ENCODE results near the gene EPHA6. TPM values are rescaled to one million over a fixed set of nuclear protein-coding genes. Genes with fewer than 3 reads are reported as not detected.
"Not testable (repeated sequence)": the region's sequence is repeated elsewhere in the genome, so short reads cannot be mapped to it uniquely, and the experiment has no call there.

The EPHA6 gene
- total RNA-seq, 1 donor from 2014 or later: not detected

DNA sequence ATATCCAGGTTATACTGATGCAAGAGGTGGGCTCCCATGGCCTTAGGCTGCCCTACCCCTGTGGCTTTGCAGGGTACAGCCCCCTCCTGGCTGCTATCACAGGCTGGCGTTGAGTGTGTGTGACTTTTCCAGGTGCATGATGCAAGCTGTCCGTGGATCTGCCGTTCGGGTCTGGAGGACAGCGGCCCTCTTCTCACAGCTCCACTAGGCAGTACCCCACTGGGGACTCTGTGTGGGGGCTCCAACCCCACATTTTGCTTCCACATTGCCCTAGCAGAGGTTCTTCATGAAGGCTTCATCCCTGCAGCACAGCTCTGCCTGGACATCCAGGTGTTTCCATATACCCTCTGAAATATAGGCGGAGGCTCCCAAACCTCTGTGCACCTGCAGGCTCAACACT is 610.6 kb downstream of the EPHA6 start:
- no peak for DNase-seq (ENCODE audit: low read depth)

DNA sequence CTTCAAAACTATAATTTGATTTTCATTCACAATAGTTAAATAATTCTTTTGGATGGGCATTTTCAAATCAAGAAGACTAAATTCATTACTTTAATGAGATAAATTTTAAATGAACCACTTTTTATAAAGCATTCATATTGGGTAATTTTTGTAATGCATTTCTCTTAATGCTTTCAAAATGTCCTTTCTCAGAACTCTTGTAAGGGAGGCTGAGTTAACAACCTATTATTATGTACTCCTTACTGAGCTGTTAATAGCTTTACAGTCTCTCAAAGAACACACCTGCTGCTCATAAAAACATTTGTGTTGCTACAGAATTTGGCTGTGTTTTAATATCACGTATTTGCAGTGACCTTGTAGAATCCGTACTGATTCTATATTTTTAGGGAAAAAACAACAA is 616.2 kb downstream of the EPHA6 start:
- no peak for DNase-seq (ENCODE audit: low read depth)

DNA sequence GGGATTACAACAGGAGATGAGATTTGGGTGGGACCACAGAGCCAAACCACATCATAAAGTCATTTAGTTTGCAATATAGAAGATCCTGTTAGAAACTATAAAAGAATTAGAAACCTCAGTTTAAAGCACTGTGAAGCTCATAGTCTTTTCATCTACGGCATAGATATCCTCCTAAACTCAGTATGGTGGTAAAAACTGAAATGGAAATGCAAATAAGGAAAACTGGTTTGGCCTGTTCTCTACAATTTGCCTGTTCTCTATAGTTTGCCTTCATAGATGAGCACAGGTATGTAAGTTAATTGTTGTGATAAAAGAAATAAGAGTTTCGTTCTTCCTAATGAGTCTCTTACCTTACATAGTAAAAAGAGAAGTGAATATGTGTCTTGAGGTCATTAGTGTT is 618.5 kb downstream of the EPHA6 start:
- DNase-seq (ENCODE audit: low read depth): no peak

DNA sequence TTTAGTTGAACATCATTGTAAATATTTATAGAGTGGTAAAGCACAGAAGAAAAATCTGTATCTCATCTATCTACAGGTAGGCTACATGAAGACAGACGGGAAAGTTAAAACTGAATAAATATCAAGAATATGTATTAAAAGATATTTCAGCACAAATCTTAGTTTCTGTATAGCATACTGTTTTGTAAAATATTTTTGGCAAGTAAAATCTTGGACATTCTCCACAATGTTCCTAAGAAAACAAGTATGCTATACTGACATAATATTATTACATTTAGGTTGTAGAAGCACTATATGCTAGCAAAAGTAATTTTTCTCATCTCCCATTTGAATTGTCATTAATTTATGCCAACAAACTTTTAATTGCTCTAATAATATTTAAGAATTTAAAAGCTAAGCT is 623.7 kb downstream of the EPHA6 start:
- DNase-seq (ENCODE audit: low read depth): no peak

DNA sequence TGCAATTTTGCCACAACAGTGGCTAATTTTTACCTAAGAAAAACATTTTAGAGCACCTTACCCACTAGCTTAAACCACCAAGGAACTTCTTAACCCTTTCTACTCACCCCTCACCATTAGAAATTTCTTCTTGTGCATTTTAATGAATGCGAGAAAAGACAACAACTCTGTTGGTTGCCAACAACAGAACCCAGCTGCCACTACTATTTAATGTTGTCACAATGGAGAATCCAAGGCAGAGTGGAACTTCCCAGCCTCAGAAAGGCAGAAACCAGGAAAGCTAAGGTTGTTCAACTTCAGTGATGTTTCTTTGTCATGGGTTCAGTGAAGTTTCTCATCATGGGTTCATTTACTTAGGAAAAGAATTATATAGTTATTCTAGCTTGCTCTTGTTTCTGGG is 625.0 kb downstream of the EPHA6 start:
- DNase-seq (ENCODE audit: low read depth): no peak

DNA sequence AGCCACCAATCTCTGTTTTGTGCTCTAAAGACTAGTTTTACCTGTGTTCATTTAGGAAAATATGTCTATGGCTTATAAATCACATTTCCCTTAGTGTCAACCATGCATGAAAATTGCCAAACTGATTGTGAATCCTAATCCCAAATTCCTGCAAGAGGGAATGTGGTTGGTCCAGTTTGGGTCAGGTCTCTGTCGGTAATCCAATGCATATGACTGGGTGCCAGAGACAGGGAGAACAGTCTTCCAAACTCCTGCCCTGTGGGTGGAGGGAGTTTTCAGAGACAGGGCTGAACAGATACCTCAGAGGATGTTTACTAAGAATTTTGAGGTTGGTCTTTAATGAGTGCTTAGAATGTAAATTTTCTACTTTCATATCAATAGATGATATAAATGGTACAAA is 649.6 kb downstream of the EPHA6 start:
- DNase-seq (ENCODE audit: low read depth): no peak

DNA sequence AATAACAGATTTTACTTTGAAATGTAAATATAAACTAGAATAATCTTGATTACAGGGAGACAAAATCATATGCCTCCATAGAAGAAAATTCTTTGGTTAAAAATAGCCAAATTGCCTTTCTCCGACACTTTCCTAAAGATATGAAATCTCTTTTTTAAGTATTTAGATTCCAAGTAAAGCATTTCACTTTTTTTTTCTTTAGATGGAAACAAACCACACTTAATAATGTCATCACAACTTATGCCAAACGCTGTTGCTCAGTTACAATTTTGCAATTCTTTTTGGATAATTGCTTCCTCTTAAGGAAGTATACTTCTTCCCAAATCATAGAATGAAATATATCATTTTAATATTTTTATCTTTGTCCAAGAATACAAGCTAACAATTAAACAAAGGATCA is 656.1 kb downstream of the EPHA6 start:
- DNase-seq (ENCODE audit: low read depth): no peak

DNA sequence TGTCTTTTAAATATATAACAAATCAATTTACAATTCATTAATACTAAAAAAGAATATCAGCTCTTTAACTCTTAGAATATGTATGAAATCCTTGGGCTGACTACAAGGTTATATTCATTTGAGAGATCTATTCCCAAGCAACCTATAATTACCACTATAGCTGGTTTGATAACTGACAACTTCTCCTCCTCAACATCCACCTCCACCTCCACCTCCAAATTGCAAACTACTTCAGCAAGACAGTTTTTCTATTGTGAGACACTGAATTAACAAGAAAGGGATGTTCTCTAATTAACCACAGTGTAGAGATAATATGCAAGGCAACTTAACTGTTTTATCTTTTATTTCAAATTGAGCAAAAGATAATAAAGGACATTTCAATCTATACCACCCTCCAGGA is 665.3 kb downstream of the EPHA6 start:
- DNase-seq (ENCODE audit: low read depth): no peak

DNA sequence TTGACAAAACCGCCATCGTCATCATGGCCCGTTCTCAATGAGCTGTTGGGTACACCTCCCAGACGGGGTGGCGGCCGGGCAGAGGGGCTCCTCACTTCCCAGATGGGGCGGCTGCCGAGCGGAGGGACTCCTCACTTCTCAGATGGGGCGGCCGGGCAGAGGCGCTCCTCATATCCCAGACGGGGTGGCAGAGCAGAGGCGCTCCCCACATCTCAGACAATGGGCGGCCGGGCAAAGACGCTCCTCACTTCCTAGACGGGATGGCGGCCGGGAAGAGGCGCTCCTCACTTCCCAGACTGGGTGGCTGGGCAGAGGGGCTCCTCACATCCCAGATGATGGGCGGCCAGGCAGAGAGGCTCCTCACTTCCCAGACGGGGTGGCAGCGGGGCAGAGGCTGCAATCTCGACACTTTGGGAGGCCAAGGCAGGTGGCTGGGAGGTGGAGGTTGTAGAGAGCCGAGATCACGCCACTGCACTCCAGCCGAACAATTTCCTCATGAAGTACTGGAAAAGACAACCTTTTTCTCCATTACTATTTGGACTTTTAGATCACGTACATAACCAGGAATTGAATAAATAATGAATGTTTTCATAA is 666.4 kb downstream of the EPHA6 start:
- DNase-seq (ENCODE audit: low read depth): not testable (repeated sequence)

DNA sequence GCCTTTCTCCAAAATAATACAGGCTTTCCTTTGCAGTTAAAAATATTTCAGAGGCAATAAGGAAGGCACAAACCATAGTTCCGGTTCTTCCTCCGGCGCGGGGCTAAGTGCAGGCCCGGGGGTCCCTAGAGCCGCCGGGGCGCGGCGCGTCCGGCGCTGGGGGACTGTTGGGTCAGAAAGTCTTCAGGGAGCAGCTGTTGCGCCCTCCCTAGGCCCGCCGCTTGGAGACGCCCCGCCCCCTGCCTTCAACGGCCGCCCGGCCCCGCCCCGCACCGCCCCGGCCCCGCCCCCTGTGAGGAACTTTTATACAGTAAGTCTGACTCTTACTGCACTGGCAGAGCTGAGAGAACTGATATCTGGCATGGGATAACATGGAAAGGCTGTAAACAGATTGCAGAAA is 667.0 kb downstream of the EPHA6 start:
- no peak for DNase-seq (ENCODE audit: low read depth)

DNA sequence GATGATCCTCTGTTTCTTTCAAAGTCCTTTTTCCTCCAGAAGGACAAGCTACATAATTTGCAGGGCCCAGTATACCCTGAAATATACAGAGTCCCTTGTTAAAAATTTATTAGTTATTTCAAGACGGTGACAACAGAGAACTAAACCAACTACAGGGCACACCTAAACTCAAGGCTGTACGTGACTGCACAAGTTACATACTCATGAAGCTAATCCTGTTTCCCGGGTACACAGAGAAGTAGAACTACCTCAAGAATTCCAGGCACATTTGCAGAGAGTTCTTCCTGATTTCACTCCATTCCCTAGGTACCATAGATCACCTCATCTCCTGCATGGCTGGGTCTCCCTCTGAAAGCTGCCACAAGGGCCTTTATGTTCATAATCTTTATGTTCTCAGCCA is 670.8 kb downstream of the EPHA6 start:
- DNase-seq (ENCODE audit: low read depth): no peak

DNA sequence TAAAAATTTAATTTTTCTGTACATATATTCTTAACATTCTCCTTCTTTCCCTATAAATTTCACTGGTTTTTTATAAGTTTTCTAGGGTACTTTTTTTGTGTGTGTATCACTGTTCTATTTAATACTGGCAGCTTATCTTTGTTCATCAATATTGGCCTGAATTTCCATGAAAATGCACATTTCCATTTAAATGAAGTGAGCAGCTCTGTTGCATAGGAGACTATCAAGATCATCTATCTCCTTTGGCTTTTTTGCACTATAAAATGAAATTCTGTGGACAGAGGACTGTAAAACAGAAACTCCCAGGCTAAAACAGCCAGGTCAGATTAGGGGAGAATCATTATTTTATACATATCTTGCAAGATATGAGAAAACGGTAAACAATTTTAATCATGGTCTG is 673.2 kb downstream of the EPHA6 start:
- DNase-seq (ENCODE audit: low read depth): no peak

DNA sequence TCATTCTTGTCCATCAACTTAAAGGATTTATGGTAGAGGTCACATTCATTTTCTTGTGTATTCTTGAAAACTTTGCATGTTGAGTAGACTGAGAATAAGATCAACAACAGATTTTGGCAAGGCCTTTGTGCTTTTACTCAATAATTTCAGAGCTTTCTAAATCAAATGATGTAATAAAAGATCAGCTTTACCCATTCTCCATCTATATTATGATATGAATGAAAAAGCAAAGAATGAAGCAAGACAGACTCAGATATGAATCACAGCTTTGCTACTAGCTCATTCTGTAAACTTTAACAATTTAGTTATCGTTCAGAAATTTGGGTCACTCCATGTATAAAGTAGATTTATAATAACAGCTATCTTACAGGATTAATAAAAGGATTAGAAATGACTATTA is 674.3 kb downstream of the EPHA6 start:
- no peak for DNase-seq (ENCODE audit: low read depth)

DNA sequence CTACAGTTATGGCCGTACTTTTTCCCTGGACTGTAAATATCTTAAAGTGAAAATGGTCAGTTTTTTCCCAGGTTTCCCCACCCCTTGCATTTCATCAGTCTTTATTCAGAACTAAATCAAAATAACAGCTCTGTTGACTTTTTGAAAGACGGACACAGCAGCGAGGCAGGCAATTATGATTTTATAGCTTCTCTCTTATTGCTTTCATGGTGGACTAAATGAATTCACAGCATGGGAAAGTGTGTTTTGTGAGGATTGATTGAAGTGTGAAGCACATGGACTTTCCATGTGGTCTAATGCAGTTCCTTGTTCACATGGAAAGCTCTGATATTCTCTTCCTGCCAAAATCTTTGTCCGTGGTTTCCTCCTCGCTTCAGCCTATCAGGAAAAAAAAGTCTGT is 681.5 kb downstream of the EPHA6 start:
- DNase-seq (ENCODE audit: low read depth): no peak

DNA sequence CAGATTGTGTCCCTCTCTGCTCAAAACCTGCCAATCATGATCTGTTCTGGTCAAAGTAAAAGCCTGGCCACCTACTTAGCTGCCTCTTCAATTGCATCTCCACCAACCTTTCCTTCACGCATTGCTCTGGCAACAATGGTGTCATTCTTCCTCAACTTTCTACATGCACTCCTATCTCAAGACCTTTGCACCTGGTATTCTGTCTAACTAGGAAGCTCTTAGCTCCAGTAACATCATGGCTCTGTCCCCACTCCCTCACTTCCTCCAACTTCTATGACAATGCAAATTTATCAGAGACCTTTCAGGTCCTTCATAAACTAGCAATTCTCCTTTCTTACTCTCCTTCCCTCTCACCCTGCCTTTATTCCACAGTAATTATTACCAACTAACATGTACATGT is 682.7 kb downstream of the EPHA6 start:
- no peak for DNase-seq (ENCODE audit: low read depth)

DNA sequence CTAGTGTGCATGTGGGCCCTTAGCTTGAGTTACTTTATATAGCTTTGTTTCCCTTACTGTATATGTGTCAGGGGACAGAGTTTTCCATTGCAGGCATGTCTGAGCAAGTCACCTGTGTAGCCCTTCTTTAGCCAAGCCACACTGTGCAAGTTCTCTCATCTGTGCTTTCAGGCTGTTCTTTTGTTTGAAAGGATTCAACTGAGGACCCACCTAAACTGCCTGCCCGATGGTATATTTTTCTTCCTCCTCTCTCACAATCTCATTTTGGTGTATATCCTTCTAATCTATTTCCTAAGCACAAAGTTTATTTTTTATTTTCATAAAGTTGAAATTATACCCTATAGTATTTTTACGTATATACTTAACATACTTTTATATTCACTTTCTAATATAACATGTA is 690.1 kb downstream of the EPHA6 start:
- no peak for DNase-seq (ENCODE audit: low read depth)

DNA sequence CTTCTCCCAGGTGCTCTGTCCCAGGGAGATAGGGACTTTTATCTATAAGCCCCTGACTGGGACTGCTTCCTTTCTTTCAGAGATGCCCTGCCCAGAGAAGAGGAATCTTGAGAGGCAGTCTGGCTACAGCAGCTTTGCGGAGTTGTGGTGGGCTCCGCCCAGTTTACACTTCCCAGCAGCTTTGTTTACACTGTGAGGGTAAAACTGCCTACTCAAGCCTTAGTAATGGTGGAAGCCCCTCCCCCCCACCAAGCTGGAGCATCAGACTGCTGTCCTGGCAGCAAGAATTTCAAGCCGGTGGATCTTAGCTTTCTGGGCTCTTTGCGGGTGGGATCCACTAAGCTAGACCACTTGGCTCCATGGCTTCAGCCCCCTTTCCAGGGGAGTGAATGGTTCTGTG is 696.4 kb downstream of the EPHA6 start:
- DNase-seq (ENCODE audit: low read depth): no peak

DNA sequence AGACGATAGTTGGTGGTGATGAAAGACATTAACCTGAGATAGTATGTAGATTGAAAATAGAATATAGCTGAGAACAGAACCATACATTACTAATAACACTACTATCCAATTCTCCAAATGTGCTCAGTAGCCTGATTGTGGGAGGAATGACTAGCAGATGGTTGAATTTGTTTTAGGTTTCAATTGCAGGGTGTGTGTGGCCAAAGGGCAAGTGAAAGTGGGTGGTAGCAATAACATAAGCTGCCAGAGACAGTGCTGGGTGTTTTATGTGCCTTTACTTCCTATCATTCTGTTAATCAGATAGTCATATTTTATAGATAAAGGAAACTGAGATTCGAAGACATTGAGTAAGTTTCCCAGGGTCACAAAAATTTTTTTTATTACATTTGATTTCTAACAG is 700.7 kb downstream of the EPHA6 start:
- DNase-seq (ENCODE audit: low read depth): no peak

DNA sequence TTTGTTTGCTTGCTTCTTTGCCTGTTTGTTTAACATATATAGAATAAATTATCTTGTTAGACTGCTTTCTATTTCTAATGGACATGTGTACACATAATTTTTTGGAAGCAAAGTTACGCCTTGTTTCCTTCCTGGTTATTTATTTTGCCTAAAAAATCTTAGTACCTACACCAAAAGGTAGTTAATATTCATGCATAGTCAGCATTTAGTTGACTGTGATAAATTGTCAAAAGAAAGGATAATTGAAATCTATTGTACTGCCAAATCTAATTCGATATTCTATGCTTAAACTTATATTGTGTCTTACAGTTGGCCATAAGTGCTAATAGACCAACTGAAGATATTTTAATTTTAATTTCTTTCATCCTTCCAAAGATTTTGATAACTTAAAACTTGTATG is 716.3 kb downstream of the EPHA6 start:
- DNase-seq (ENCODE audit: low read depth): no peak

DNA sequence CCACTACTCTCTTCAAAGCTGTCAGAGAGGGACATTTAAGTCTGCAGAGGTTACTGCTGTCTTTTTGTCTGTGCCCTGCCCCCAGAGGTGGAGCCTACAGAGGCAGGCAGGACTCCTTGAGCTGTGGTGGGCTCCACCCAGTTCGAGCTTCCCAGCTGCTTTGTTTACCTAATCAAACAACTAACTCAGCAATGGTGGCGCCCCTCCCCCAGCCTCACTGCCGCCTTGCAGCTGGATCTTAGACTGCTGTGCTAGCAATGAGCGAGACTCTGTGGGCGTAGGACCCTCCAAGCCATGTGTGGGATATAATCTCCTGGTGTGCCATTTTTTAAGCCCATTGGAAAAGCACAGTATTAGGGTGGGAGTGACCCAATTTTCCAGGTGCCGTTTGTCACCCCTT is 733.2 kb downstream of the EPHA6 start:
- DNase-seq (ENCODE audit: low read depth): not testable (repeated sequence)

DNA sequence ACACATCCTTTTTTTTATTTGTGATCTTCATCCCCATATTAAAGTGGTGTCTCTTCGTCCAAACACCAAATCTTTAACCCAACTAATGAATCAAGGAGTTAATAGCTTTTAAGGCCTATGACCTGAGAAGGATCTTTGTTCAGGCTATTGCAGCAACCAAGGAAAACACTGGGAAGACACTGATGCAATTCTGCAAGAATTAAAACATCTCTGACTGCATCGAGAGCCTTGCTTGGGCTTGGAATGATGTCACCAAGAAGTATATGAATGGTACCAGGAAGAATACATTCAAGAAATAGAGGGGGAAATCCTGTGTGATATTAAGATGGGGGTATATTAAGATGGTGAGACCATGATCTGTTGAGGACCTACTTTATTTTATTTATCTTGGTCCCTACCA is 736.0 kb downstream of the EPHA6 start:
- no peak for DNase-seq (ENCODE audit: low read depth)

DNA sequence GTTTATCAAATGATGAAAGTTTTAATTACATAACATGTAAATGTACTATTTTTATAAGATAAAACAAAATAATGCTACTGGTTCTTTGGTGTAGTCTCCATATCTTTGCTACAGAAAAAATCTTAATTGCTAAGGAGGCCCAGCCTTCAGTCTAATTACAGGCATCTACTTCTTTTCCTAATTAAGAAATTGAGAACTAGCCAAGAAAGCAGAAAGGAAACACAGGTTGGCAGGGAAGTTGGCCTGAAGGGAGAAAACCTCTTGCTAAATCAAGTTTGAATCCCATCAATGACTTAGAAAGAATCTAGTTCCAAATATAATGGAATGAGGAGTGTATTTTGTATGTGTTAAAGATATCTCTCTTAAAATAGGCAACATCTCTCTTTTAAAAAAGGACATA is 737.8 kb downstream of the EPHA6 start:
- DNase-seq (ENCODE audit: low read depth): no peak

DNA sequence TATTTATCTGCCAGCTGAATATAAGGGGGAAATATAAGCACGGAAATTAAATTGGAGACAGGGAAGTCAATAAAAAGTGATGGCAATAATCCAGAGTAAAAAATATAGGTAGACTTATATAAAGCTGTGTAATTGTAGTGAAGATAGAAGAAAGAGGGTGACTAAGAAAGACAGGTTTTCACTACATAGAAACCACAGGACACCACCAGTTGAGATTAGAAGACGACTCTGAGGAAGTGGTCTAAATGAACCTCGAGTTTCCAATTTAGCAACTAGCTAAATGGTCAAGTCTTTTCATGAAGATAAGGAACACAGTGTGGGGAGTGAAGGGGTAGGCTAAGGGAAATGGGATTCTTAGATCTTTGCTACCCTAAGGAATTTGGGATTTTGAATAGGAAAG is 761.3 kb downstream of the EPHA6 start:
- no peak for DNase-seq (ENCODE audit: low read depth)

DNA sequence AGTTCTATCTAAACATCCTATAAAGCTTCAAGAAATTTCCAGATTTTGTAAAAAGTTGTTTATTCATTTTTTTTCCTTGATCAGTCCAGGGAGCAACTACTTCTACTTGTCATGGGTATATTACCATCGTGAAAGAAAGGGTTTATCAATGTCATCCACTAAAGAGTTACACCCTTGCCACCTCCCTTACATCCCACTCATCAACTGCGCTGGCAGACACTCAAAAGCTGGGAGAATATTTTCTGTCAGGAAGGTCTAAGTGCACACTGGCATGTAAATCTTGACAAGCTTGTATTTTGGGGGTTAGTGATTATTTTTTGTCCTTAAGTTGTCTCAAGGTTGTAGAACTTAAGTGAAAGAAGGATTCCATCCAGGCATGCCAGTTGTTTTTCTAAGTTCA is 761.8 kb downstream of the EPHA6 start:
- no peak for DNase-seq (ENCODE audit: low read depth)
